Neutrophil (primary cell): ENCODE data around the gene ADCY3.
A peak's percentile ranks its signal among the peaks of the same experiment; 100 is the strongest.

Experiments
- H3K27ac ChIP-seq: fragments of 200-600 bp; sonication (generic); 2 replicates; pipeline ENCODE4 v1.5.1; 2016; ENCODE audit warnings: mild to moderate bottlenecking, moderate library complexity
- H3K27me3 ChIP-seq: fragments of 200-600 bp; sonication (generic); 2 replicates; pipeline ENCODE4 v1.6.0; 2016; ENCODE audit warnings: mild to moderate bottlenecking
- H3K36me3 ChIP-seq: fragments of 200-600 bp; sonication (generic); 2 replicates; pipeline ENCODE4 v1.5.1; 2017
- H3K4me1 ChIP-seq, 2 experiments: fragments of 200-600 bp in 1 of 2; sonication (generic) in 1 of 2; 1 replicate in 1 of 2; 2 replicates in 1 of 2; pipeline versions ENCODE4 v1.5.1 to v1.6.1; 2013 to 2016; ENCODE audit warnings: low read depth in 1 of 2, low read length in 1 of 2, mild to moderate bottlenecking in 1 of 2, moderate library complexity in 1 of 2; ENCODE audit not compliant: control insufficient read depth in 1 of 2, insufficient read depth in 1 of 2
- H3K4me3 ChIP-seq, 2 experiments: fragments of 200-600 bp in 1 of 2; sonication (generic) in 1 of 2; 1 replicate in 1 of 2; 2 replicates in 1 of 2; pipeline ENCODE4 v1.5.1; 2013 to 2016; ENCODE audit warnings: low read depth in 1 of 2, low read length in 1 of 2, mild to moderate bottlenecking in 1 of 2, moderate library complexity in 1 of 2
- H3K9me3 ChIP-seq: fragments of 200-600 bp; sonication (generic); 2 replicates; pipeline ENCODE4 v1.5.1; 2016
- CTCF ChIP-seq: fragments of 200-600 bp; sonication (generic); IDR thresholded peaks from 2 replicates; pipeline ENCODE4 v1.5.1; 2016; ENCODE audit warnings: antibody characterized with exemption

The ADCY3 gene

GRCh38 chr2:24824966-24825882 is 94.8 kb downstream of the ADCY3 start:
- Histone ChIP-seq H3K27me3 (no peaks in the 10 kb centered on the region), H3K9me3 (no peaks in the 10 kb centered on the region), H3K4me1 (no peaks in the 10 kb centered on the region), H3K4me3 (no peak overlapping the region), H3K27ac (no peak overlapping the region), H3K36me3 (peaks cover 32% of the 10 kb centered on the region)
- peak; percentile 66 for TF ChIP-seq CTCF

- TF ChIP-seq CTCF: no peak
- peaks cover 43% of the 10 kb centered on the region for H3K36me3 ChIP-seq
- H3K27ac ChIP-seq: no peak overlapping the region
- no peaks in the 10 kb centered on the region for H3K4me1 ChIP-seq
- H3K9me3 ChIP-seq: no peaks in the 10 kb centered on the region
- no peak overlapping the region for H3K4me3 ChIP-seq
- no peaks in the 10 kb centered on the region for H3K27me3 ChIP-seq
These were observed 95.9 kb downstream of the ADCY3 start for GRCh38 chr2:24824071-24824588.

- no peak overlapping the region for H3K4me3 ChIP-seq
- no peaks in the 10 kb centered on the region for H3K27me3 ChIP-seq
- no peaks in the 10 kb centered on the region for H3K4me1 ChIP-seq
- H3K36me3 ChIP-seq: peaks cover 57% of the 10 kb centered on the region
- no peaks in the 10 kb centered on the region for H3K9me3 ChIP-seq
- no peak overlapping the region for H3K27ac ChIP-seq
- TF ChIP-seq CTCF: no peak
These were observed 97.9 kb downstream of the ADCY3 start for GRCh38 chr2:24822049-24822706.

GRCh38 chr2:24821433-24821891 is 98.6 kb downstream of the ADCY3 start:
- Histone ChIP-seq H3K4me3 (no peak overlapping the region), H3K4me1 (no peaks in the 10 kb centered on the region), H3K9me3 (no peaks in the 10 kb centered on the region), H3K27ac (no peak overlapping the region), H3K27me3 (no peaks in the 10 kb centered on the region), H3K36me3 (peaks cover 64% of the 10 kb centered on the region)
- no peak for TF ChIP-seq CTCF

- Histone ChIP-seq H3K4me3 (no peak overlapping the region), H3K27me3 (no peaks in the 10 kb centered on the region), H3K9me3 (no peaks in the 10 kb centered on the region), H3K4me1 (no peaks in the 10 kb centered on the region), H3K27ac (no peak overlapping the region), H3K36me3 (peaks cover 69% of the 10 kb centered on the region)
- TF ChIP-seq CTCF: no peak
These were observed 99.2 kb downstream of the ADCY3 start for GRCh38 chr2:24820598-24821432.
